Activated naive CD8-positive, alpha-beta T cell (primary cell): ENCODE measurements around the gene LMAN2.

Source experiments
- H3K27ac Mint-ChIP-seq: one replicate; pipeline ENCODE4 v1.8.0; 2021; ENCODE audit warnings: mixed read lengths
- H3K27me3 Mint-ChIP-seq: one replicate; pipeline ENCODE4 v1.8.0; 2021; ENCODE audit warnings: mixed read lengths
- H3K36me3 Mint-ChIP-seq: one replicate; pipeline ENCODE4 v1.8.0; 2021; ENCODE audit warnings: mixed read lengths
- H3K4me1 Mint-ChIP-seq: one replicate; pipeline ENCODE4 v1.8.0; 2021; ENCODE audit warnings: low read depth, mixed read lengths
- H3K4me3 Mint-ChIP-seq: one replicate; pipeline ENCODE4 v1.8.0; 2021; ENCODE audit warnings: mild to moderate bottlenecking, mixed read lengths
- H3K9me3 Mint-ChIP-seq: one replicate; pipeline ENCODE4 v1.8.0; 2021; ENCODE audit warnings: low read depth, mixed read lengths

The LMAN2 gene

DNA sequence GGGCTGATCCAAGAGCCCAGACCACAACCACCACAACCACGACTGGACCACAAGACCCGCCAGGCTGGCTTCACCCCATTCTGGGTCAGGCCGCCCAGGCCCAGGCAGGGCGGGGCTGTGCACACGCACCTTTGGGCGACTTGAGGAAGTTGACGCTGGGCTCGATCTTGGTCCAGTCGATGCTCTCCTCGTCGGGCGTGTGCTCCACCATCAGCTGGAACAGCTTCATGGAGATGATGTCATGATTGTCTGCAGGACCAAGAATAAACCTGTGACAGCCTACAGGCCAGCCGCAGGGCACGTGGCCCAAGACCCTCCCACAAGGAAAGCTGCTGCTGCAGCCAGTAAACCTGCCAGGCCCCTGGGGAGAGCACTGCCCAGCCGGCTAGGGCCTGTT, 17.3 kb downstream of the LMAN2 start:
- Mint-ChIP-seq H3K4me1 (peaks cover 2% of the 10 kb centered on the region), H3K9me3 (no peaks in the 10 kb centered on the region), H3K27me3 (no peaks in the 10 kb centered on the region), H3K27ac (no peak overlapping the region), H3K4me3 (no peak overlapping the region), H3K36me3 (no peaks in the 10 kb centered on the region)

DNA sequence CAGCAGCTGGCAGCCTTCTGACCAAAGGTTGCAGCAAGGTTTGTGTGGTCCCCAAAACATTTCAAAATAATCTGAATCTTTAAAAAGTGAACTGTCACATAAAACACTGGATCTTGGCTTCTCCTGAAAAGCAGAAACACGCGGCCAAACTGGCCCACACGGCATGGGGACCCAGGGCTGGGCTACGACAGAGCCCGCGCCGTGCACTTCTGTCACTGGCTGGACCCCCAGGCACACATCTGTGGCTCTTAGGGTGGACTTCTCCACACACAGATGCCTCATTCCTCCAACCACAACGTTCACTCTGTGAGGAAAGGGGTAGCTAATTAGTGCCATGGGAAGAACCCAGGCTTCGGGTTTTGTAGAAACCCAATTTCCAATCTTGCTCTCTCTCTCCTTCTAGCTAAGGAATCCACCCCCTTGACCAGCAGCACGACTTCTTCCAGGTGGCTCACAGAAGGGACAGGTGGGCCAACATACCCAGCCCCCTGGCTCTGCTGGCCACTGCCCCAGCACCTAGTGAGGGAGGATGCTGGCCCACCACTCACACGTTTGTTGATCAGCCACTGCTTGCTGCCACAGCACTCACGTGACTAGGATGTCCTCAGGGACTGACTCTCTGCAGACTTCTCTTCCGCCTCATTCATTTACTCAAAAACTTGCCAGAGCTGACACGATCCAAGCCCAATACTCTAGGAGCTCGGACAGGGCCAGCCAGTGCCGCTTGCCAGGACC, 17.9 kb downstream of the LMAN2 start:
- no peaks in the 10 kb centered on the region for H3K36me3 Mint-ChIP-seq

DNA sequence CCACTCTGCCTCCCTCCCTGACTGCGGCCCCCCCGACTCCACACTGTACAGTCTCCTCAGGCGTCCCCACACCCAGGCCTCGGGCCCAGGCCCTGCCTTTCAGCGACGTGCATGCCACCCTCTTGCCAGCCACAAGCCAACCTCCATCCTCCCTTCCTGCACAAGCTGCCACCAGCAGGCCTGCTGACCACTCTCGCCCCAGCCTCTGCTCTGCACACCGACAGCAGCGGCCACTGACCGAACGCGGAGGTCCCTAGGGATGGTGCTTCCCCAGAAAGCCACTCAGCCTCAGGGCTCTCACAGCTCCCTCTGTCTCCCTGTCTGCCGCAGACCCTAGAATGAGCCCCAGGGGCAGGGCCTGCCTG, 18.6 kb downstream of the LMAN2 start:
- Mint-ChIP-seq H3K27me3 (no peaks in the 10 kb centered on the region), H3K4me3 (no peak overlapping the region), H3K27ac (no peak overlapping the region), H3K9me3 (no peaks in the 10 kb centered on the region), H3K36me3 (no peaks in the 10 kb centered on the region), H3K4me1 (peaks cover 4% of the 10 kb centered on the region)

More for the DNA sequence above, 17.9 kb downstream of the LMAN2 start:
- no peaks in the 10 kb centered on the region for H3K9me3 Mint-ChIP-seq
- H3K4me3 Mint-ChIP-seq: no peak overlapping the region
- H3K4me1 Mint-ChIP-seq: peaks cover 2% of the 10 kb centered on the region
- H3K27me3 Mint-ChIP-seq: no peaks in the 10 kb centered on the region
- H3K27ac Mint-ChIP-seq: no peak overlapping the region

DNA sequence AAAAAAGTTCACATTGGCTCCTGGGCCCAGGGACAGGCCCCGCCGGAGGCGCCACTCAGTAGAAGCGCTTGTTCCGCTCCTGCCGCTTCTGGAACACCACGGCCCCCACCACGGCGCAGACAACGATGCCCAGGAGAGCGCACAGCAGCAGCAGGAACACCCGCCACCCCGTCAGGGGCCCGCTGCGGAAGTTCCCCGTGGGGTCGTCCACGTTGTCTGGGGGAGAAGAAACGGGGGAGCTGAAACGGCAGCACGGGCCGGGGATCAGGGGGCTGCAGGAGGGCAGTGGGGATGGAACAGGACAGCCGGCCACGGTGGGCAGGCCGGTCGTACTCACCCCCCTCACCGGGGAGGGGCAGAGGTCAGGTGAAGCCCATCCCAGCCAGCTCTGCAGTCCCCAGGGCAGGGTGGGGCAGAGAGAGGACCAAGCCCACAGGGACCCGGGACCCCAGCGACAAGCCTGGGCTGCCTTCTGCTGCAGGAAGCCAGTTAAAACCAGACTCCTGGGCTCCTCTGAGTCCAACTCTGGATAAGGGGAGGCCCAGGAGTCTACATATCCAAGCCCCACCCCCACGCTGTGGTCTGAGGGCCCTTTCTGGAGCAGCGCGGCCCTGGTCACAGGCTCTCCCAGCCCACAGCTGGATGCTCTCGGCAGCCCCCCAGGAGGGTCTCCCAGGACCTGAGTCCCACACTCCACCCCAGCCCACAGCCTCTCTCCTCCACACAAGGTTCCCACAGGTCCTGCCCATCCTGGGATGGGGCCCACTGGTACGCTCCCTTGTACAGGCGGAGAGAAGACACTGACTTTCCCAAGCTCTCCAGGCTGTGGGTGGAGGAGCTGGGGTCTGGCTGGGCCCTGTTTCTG, 19.2 kb downstream of the LMAN2 start:
- Mint-ChIP-seq H3K4me3 (no peak overlapping the region), H3K36me3 (no peaks in the 10 kb centered on the region), H3K27ac (no peak overlapping the region), H3K9me3 (no peaks in the 10 kb centered on the region), H3K27me3 (no peaks in the 10 kb centered on the region), H3K4me1 (peaks cover 9% of the 10 kb centered on the region)

DNA sequence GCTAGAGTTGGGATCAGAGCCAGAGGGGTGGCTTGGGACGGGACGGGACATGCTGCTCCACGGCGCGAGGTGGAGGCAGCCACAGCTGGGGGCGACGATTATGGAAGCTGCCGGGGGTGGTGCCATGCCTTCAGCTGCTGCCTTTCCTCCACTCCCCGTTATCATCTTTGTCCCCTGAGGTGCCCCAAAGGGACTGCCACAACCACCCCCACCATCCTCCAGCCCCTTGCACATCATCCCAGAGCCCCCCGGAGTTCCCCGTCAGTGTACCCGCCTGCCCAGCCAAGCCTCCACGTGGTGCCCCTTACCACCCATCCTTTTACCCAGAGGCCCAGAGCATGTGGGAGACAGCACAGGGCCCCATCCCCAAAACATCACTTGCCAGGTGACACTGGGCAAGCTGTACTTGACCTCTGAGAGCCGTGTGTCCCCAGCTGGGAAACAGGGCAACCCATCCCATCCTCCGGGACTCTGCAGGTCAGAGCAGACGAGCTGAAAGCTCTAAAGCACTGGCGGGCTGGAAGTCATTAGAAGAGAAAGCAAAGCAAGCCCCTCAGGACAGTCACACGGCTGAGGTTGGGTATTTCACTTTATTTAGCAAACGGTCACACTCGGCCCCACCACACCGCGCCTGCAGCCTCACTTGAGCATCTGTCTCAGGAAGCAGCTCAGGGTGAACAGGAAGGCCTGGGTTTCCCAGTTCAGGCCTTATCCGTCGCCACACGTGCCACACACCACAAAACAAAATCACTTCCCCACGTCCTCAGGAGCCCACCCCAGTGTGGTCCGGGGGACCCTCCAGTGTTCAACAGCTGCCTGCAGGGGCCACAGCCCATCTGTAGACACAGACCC, 20.3 kb downstream of the LMAN2 start:
- H3K4me3 Mint-ChIP-seq: no peak overlapping the region
- H3K27ac Mint-ChIP-seq: peak overlapping the region; percentile 22
- no peaks in the 10 kb centered on the region for H3K9me3 Mint-ChIP-seq
- H3K36me3 Mint-ChIP-seq: no peaks in the 10 kb centered on the region
- no peaks in the 10 kb centered on the region for H3K27me3 Mint-ChIP-seq
- H3K4me1 Mint-ChIP-seq: peaks cover 10% of the 10 kb centered on the region

DNA sequence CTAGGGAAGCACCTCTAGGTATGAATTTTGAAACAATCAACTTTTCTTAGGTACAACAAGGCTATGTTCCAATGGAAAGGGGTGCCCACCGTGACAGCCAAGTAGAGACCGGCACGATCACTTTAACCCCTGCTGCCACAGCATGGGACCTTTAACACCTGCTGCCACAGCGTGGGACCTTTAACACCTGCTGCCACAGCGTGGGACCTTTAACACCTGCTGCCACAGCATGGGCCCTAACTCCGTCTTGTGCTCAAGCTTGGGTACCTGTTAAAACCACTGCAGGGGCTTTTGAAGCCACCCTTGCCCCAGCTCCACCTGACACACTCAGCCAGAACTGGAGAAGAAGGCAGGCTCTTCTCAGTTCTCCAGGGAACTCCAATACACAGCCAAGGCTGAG, 21.6 kb downstream of the LMAN2 start:
- Mint-ChIP-seq H3K4me1 (peaks cover 11% of the 10 kb centered on the region), H3K36me3 (no peaks in the 10 kb centered on the region), H3K9me3 (no peaks in the 10 kb centered on the region), H3K4me3 (no peak overlapping the region), H3K27ac (no peak overlapping the region), H3K27me3 (no peaks in the 10 kb centered on the region)

DNA sequence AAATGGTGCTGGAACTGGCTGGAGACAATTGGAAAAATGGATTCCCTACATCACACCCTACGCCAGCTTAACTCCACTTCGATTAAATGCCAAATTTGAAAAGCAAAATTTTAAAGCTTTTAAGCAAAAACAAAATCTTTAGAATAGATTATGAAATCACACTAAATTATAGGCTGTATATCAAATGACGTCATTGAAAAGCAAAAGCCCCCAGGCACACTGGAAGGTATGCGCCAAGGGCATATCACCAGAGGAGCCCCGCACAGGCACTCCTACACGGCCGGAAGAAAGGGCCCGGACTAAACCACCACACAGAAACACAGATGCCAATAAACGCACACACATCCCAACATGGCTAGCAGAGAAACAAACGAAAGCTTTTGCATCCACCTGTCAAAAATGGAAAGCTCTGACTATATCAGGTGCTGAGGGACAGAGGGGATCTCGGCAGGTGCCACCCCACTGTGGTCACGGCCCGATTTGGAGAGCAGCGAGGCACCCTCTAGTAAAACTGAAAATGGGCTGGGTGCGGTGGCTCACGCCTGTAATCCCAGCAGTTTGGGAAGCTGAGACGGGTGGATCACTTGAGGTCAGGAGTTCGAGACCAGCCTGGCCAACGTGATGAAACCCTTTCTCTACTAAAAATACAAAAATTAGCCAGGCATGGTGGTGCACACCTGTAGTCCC, 22.8 kb downstream of the LMAN2 start:
- Mint-ChIP-seq H3K9me3 (no peaks in the 10 kb centered on the region), H3K27me3 (no peaks in the 10 kb centered on the region), H3K4me3 (no peak overlapping the region), H3K4me1 (peaks cover 11% of the 10 kb centered on the region), H3K27ac (no peak overlapping the region), H3K36me3 (no peaks in the 10 kb centered on the region)

DNA sequence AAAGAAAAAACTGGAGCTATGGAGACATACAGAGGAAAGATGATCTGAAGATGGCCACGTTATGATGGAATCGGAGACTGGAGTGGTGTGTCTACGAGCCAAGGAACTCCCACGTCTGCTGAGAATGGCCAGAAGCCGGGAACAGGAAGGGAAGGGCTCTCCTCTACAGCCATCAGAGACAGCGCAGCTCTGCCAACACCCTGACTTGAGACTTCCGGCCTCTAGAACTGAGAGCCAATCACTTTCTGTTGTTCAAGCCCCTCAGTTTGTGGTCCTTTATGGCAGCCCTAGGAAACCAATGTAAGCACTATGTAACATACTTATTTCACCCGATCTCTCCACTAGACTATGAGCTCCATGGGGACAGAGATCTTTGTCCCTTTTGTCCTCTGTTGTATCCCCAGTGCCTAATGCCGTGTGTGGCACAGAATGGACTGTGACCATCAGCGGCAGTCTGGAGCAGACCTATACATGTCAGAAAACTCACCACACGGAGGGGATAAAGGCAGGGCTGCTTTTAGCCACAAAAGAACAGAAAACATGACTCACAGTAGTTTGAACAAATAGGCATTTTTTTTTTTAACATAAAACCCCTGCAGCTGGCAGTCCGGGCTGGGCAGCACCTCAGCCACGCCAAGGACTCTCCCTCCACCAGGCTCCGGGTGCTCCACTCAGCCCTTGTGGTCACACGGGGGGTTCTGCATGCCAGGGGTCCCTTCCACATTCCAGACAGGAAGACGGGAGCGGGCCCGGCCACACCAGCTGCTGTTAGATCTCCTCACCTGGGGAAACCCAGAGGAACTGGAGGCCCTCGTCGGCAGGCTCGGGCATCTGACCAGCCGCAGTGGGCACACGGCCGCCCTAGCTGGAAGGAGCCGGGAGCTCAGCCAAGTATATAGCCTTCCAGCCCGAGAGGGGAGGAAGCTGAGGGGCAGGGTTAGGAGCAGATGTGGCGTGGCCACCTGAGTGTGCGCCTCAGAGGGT, 23.6 kb downstream of the LMAN2 start:
- H3K27ac Mint-ChIP-seq: peak overlapping the region; percentile 54
- H3K4me3 Mint-ChIP-seq: peak overlapping the region; percentile 73
- H3K4me1 Mint-ChIP-seq: peaks cover 11% of the 10 kb centered on the region
- no peaks in the 10 kb centered on the region for H3K9me3 Mint-ChIP-seq
- H3K36me3 Mint-ChIP-seq: no peaks in the 10 kb centered on the region
- H3K27me3 Mint-ChIP-seq: no peaks in the 10 kb centered on the region

DNA sequence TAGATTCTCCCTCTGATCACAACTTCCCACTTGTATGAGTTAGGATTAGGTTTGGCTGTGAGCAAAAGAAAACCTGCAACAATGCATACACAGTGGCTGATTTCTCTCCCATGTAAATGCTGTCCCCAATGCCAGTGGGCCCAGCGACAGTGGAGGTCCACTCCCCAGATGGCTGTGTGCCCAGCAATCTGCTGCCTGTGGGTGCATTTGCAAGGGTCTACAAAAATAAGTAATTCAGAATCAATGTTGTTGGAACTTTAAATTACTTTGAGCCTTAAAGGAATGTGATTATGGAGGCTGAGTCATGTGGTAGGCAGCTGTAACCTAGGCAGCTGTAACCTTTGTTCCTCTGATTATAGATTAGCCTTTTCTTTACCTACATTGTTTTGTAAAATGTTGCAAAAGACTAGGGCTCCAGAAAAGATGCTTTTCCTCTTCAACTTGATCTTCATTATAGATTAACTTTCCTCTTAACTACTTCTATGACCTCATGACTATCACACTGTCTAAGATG, 25.5 kb downstream of the LMAN2 start:
- H3K27me3 Mint-ChIP-seq: no peaks in the 10 kb centered on the region
- no peak overlapping the region for H3K4me3 Mint-ChIP-seq
- H3K4me1 Mint-ChIP-seq: peaks cover 10% of the 10 kb centered on the region
- H3K27ac Mint-ChIP-seq: no peak overlapping the region
- peaks cover 3% of the 10 kb centered on the region for H3K36me3 Mint-ChIP-seq
- no peaks in the 10 kb centered on the region for H3K9me3 Mint-ChIP-seq

DNA sequence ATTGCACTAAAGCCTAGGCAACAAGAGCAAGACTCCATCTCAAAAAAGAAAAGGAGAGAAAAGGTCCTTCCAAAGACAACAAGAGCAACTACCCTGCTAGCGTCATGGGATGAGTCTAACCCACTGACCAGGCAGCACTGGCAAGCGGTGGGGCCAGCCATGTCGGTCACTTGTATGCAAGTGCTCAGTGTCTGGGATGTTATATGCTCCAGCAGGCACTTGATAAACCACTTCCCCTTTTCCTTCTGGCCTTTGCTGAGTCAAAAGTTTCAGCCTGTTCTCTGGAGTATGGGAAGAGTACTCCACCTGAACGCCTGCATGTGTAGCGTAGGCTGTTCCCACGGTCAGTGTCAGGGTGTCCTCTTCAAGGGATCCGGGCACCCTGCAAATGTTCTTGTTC, 30.6 kb downstream of the LMAN2 start:
- no peaks in the 10 kb centered on the region for H3K27me3 Mint-ChIP-seq
- H3K27ac Mint-ChIP-seq: no peak overlapping the region
- no peak overlapping the region for H3K4me3 Mint-ChIP-seq
- peaks cover 16% of the 10 kb centered on the region for H3K4me1 Mint-ChIP-seq
- H3K36me3 Mint-ChIP-seq: peaks cover 3% of the 10 kb centered on the region
- no peaks in the 10 kb centered on the region for H3K9me3 Mint-ChIP-seq

DNA sequence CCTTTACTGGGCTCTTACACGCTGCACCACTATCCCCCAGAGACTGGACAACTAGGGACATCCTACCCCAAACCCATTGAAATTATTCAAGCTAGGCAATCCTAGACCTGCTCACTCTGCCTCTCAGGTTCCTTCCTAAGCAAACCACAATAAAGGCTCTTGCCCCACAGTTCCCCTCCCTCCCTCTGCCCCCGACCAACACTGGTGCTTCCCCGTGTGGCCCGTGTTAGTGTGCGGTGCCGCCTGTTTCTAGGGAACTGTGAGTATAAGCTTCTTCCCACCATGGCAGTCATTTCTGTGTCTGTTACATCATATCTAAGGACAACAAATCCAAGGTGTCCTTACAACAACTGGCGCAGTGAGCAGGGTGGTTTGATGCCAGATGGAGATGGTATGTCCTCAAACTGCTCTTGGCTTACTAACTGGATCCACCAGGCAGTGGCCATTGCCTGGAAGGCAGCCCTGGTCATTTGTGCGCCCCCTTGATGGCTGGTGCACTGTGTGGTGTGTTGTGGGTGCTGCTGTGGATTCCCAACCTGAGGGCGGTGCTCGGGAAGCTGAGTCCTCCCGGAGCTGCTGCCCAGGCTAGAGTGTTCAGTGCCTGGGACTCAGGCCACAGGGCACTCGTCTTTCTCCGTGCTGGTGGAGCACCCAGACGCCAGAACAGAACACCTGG, 31.4 kb downstream of the LMAN2 start:
- no peak overlapping the region for H3K27ac Mint-ChIP-seq
- H3K27me3 Mint-ChIP-seq: no peaks in the 10 kb centered on the region
- H3K9me3 Mint-ChIP-seq: no peaks in the 10 kb centered on the region
- peaks cover 16% of the 10 kb centered on the region for H3K4me1 Mint-ChIP-seq
- H3K36me3 Mint-ChIP-seq: peaks cover 3% of the 10 kb centered on the region
- H3K4me3 Mint-ChIP-seq: no peak overlapping the region

DNA sequence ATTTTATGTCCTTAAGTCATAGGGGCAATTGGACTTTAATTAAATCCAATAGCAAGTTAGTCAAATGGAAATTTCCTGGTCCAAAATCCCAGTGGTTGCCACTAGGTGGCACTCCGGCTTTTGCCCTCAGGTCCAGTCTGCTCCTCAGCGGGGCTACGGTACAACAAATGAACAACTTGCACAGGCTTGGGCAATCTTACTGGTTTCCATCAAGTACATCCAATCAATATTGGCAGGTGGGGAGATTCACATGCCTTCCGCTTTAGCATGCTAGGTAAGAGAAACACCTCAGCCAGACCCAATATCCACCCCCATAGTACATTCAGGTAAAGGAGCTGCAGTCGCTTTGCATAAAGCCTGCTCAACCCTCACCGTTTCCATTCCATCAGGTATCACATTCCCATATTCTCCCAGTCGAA, 33.5 kb downstream of the LMAN2 start:
- peaks cover 3% of the 10 kb centered on the region for H3K36me3 Mint-ChIP-seq
- H3K4me3 Mint-ChIP-seq: no peak overlapping the region
- H3K9me3 Mint-ChIP-seq: no peaks in the 10 kb centered on the region
- H3K4me1 Mint-ChIP-seq: peaks cover 16% of the 10 kb centered on the region
- no peaks in the 10 kb centered on the region for H3K27me3 Mint-ChIP-seq
- H3K27ac Mint-ChIP-seq: no peak overlapping the region

DNA sequence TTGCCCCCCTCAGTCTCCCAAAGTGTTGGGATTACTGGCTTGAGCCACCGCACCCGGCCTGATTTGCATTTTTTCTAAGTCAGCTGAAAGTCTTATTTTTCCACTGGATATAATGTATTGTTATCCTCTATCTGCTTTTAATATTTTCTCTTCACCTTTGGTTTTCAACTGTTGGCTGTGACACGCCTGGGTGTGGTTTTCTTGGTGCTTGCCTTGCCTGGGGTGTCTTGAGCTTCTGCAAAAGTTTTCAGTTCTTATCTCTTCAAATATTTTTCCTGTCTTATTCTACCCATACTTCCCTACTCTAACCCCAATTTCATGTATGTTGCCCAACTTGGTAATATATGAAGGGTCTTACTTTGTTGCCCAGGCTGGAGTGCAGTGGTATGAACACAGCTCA, 35.5 kb downstream of the LMAN2 start:
- H3K4me3 Mint-ChIP-seq: no peak overlapping the region

More for the DNA sequence above, 35.5 kb downstream of the LMAN2 start:
- no peaks in the 10 kb centered on the region for H3K36me3 Mint-ChIP-seq
- H3K9me3 Mint-ChIP-seq: no peaks in the 10 kb centered on the region
- no peaks in the 10 kb centered on the region for H3K27me3 Mint-ChIP-seq
- H3K4me1 Mint-ChIP-seq: peaks cover 22% of the 10 kb centered on the region
- no peak overlapping the region for H3K27ac Mint-ChIP-seq
